HFF-Myc (cell line): Measurements from ENCODE around the gene BCAS2.

Source experiments
- DNase-seq: peaks from one replicate; pipeline ENCODE4 v3.0.0-alpha.2; 2011; ENCODE audit warnings: low read depth; ENCODE audit errors: extremely low read depth
- H3K4me3 ChIP-seq: replicated peaks from 2 replicates; pipeline ENCODE4 v1.5.1; 2011; ENCODE audit warnings: low read depth, mild to moderate bottlenecking, control low read depth, low read length
- TF ChIP-seq, protein P1 (sequence below): IDR thresholded peaks from 2 replicates; pipeline ENCODE4 v1.5.1; 2012; ENCODE audit warnings: mild to moderate bottlenecking, low read depth, low read length, control low read depth; ENCODE audit errors: missing control alignments

BCAS2 gene

DNA sequence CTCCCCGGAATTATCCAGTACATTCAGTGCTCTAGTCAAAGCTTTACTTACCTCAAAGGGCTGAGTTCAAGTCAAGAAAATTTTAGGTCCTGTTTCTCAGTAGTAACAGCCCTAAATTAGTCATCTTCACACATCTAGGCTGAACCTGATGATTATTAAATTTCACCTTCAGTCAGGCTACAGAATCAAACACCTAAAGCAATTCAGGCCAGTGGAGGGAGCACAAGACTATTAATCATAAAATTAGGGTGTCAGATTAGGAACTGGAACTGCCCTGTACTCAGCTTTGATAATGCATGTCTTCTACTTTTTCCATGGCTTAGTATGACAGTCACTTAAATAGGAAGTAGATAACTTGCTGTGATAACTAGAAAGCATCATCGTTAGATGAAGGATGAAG is 28.4 kb upstream of the BCAS2 start:
- H3K4me3 ChIP-seq, result no peak overlapping the region
- no peak for DNase-seq
- TF ChIP-seq, protein P1, sequence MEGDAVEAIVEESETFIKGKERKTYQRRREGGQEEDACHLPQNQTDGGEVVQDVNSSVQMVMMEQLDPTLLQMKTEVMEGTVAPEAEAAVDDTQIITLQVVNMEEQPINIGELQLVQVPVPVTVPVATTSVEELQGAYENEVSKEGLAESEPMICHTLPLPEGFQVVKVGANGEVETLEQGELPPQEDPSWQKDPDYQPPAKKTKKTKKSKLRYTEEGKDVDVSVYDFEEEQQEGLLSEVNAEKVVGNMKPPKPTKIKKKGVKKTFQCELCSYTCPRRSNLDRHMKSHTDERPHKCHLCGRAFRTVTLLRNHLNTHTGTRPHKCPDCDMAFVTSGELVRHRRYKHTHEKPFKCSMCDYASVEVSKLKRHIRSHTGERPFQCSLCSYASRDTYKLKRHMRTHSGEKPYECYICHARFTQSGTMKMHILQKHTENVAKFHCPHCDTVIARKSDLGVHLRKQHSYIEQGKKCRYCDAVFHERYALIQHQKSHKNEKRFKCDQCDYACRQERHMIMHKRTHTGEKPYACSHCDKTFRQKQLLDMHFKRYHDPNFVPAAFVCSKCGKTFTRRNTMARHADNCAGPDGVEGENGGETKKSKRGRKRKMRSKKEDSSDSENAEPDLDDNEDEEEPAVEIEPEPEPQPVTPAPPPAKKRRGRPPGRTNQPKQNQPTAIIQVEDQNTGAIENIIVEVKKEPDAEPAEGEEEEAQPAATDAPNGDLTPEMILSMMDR, result no peak

DNA sequence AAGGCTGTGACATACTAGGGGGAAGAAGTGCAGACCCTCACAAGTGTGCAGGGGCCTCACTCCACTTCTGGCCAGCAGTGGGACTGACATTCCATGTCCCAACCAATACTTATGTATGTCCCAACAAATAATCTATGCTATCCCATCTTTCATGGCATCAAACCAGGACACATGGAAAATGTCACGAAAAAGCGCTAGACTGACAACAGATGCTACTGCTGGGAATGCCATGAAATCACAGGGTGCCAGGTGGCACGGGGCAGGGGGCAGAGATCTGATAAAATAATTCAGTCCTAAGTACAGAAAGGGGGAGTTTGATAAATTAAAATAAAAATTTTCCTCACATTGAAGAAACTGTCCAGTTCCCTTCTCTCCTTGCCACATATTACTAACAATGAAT is 27.6 kb upstream of the BCAS2 start:
- TF ChIP-seq, protein P1, result no peak
- H3K4me3 ChIP-seq, result no peak overlapping the region
- no peak for DNase-seq

DNA sequence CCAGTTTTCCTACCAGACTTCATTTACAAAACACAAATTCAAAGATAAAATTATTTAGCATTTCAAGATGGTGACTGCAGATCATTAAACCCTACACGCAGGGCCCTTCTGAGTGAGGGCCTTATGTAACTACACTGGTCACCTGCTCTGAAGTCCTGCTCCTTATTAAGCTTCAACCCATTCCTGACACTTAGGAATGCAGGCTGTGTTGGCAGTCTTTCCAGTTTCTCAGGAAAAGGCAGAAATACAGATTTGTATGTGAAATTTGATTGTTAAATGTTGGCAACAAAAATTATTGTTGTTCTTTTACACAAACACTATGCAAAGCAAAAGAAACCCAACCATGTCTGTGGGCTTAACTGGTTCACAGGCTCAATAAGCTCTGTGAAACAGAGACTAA is 25.8 kb upstream of the BCAS2 start:
- no peak for DNase-seq
- no peak overlapping the region for H3K4me3 ChIP-seq
- TF ChIP-seq, protein P1, result no peak

DNA sequence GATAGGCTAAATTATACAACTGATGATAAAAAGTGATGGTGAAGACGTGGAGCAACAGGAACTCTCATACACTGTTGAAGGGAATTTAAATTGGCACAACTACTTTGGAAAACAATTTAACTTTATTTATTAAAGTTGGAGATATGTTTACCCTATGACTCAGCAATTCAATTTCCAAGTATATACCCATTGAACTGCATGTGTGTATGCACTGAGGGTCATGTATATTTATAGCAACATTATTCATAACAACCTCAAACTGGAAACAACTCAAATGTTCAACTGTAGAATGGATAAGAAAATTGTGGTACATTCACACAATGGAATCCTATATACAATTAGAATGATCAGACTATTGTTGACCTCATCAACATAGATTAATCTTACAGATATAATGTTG is 16.5 kb upstream of the BCAS2 start:
- no peak for DNase-seq
- TF ChIP-seq, protein P1, result no peak
- no peak overlapping the region for H3K4me3 ChIP-seq

DNA sequence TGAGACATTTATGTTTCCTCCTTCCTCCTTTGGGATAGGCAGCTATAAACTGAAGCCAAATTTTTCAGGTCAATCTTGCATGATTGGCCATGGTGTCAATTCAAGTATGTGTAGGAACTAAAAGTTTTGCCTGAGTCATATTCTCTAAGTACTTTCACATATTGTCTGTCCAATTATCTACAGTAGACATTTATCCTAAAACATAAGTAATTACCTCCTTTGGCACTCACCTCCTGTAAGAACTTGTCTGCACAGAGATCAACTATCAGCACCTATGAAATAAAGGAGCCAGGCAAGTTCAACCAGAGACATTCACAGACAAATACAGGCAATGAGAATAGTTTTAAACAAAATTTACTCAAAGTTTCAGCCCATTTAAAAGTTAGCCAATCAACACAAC is 14.2 kb upstream of the BCAS2 start:
- TF ChIP-seq, protein P1, result no peak
- no peak for DNase-seq
- H3K4me3 ChIP-seq, result no peak overlapping the region

DNA sequence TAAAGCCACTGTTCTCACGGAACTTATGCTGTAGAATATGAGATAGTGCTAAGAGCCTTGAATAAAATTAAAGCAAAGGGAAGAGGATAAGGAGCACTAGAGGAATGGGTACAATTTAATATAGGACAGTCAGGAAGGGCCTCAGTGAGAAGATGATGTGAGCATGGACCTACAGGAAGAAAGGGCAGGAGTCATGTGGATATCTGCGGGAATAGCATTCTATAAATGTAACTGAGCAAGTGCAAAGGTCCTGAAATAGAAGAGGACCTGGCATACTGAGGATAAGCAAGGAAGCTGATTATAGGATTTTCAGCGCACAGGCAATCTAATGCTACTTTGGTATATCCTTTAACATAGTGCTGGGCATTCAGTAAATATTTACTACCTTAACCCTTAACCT is 12.6 kb upstream of the BCAS2 start:
- H3K4me3 ChIP-seq, result no peak overlapping the region
- no peak for DNase-seq
- TF ChIP-seq, protein P1, result no peak

DNA sequence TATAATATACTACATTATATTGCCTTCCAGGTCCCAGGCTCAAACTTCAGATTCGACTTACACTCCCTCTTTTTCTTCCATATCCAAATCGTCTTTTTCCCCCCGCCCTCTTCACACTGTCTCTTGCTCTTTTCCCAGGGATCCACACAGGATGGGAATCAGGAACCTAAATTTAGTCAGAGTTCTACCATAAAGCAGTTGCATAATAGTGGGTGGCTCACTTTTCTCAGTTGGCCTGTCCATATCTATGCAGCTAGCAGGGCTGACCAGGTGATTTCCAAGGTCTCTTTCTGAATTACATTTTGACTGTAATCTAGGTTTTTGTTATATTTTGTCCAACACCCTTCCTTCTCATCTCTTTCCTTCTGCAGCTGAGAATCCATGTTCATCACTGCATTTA is 7.7 kb upstream of the BCAS2 start:
- TF ChIP-seq, protein P1, result no peak
- no peak for DNase-seq
- H3K4me3 ChIP-seq, result no peak overlapping the region
